Neuron (in vitro differentiated cells): ENCODE data around the gene CLCNKA.

Experiments used
- H2AFZ ChIP-seq: one replicate; pipeline ENCODE4 v1.6.1; 2013; ENCODE audit warnings: low read depth, mild to moderate bottlenecking, inconsistent platforms, low read length, moderate library complexity
- H3K27me3 ChIP-seq: one replicate; pipeline ENCODE4 v1.6.1; 2013; ENCODE audit warnings: low read length; ENCODE audit not compliant: insufficient read depth
- H3K36me3 ChIP-seq: one replicate; pipeline ENCODE4 v1.6.1; 2013; ENCODE audit warnings: low read length; ENCODE audit not compliant: insufficient read depth
- H3K4me1 ChIP-seq: one replicate; pipeline ENCODE4 v1.6.1; 2013; ENCODE audit warnings: low read length; ENCODE audit not compliant: insufficient read depth
- H3K4me3 ChIP-seq: 2 replicates; pipeline ENCODE4 v1.5.1; 2013; ENCODE audit warnings: mild to moderate bottlenecking, low read length, moderate library complexity
- H3K9me3 ChIP-seq: one replicate; pipeline ENCODE4 v1.6.1; 2013; ENCODE audit warnings: low read length

The CLCNKA gene

GRCh38 chr1:16078925-16079656, 57.3 kb downstream of the CLCNKA start:
- H3K4me1 ChIP-seq = peaks cover 2% of the 10 kb centered on the region
- no peak overlapping the region for H3K4me3 ChIP-seq

GRCh38 chr1:16080422-16081150, 58.8 kb downstream of the CLCNKA start:
- no peak overlapping the region for H3K4me3 ChIP-seq
- no peaks in the 10 kb centered on the region for H3K36me3 ChIP-seq
- H3K9me3 ChIP-seq = no peaks in the 10 kb centered on the region
- H3K4me1 ChIP-seq = no peaks in the 10 kb centered on the region
- no peak overlapping the region for H2AFZ ChIP-seq
- H3K27me3 ChIP-seq = peaks cover 9% of the 10 kb centered on the region

More at GRCh38 chr1:16078925-16079656, 57.3 kb downstream of the CLCNKA start:
- Histone ChIP-seq H2AFZ (peak overlapping the region; percentile 46), H3K27me3 (peaks cover 13% of the 10 kb centered on the region), H3K9me3 (no peaks in the 10 kb centered on the region), H3K36me3 (no peaks in the 10 kb centered on the region)

GRCh38 chr1:16081636-16082035, 59.8 kb downstream of the CLCNKA start:
- Histone ChIP-seq H3K27me3 (peaks cover 2% of the 10 kb centered on the region), H2AFZ (no peak overlapping the region), H3K36me3 (no peaks in the 10 kb centered on the region), H3K4me1 (no peaks in the 10 kb centered on the region), H3K9me3 (no peaks in the 10 kb centered on the region), H3K4me3 (no peak overlapping the region)

- no peaks in the 10 kb centered on the region for H3K36me3 ChIP-seq
- no peak overlapping the region for H3K4me3 ChIP-seq
- H2AFZ ChIP-seq = no peak overlapping the region
- H3K27me3 ChIP-seq = no peaks in the 10 kb centered on the region
- no peaks in the 10 kb centered on the region for H3K4me1 ChIP-seq
- no peaks in the 10 kb centered on the region for H3K9me3 ChIP-seq
These were observed 60.6 kb downstream of the CLCNKA start for GRCh38 chr1:16082283-16083038.

GRCh38 chr1:16083486-16083885, 61.6 kb downstream of the CLCNKA start:
- H3K4me1 ChIP-seq = no peaks in the 10 kb centered on the region
- no peaks in the 10 kb centered on the region for H3K36me3 ChIP-seq
- H3K27me3 ChIP-seq = peaks cover 4% of the 10 kb centered on the region
- no peak overlapping the region for H3K4me3 ChIP-seq
- H2AFZ ChIP-seq = no peak overlapping the region
- H3K9me3 ChIP-seq = no peaks in the 10 kb centered on the region
